ENCODE data around the gene SERPINB2.
A peak's percentile ranks its signal among the peaks of the same experiment; 100 is the strongest.

Gene SERPINB2

GRCh38 chr18:63892566-63892965, 5.1 kb downstream of the SERPINB2 start:
- TF ChIP-seq CTCF (IDR thresholded peaks at IDR 0.05; ENCODE audit: low read depth, low read length), result no peak
- peak in 1 of 2 donors; percentile 5 for DNase-seq (ENCODE audit: low read depth in 2 of 2)

GRCh38 chr18:63894106-63894772, 6.7 kb downstream of the SERPINB2 start:
- no peak for TF ChIP-seq CTCF (IDR thresholded peaks at IDR 0.05; ENCODE audit: low read depth, low read length)
- no peak overlapping the region for H3K4me3 ChIP-seq (replicated peaks in 1 of 2; ENCODE audit: low read depth in 2 of 2, low read length in 2 of 2)
- DNase-seq (ENCODE audit: low read depth in 2 of 2), result no peak

More at GRCh38 chr18:63892566-63892965, 5.1 kb downstream of the SERPINB2 start:
- H3K4me3 ChIP-seq (replicated peaks in 1 of 2; ENCODE audit: low read depth in 2 of 2, low read length in 2 of 2), result no peak overlapping the region

- DNase-seq (ENCODE audit: low read depth in 2 of 2), result no peak
- TF ChIP-seq CTCF (IDR thresholded peaks at IDR 0.05; ENCODE audit: low read depth, low read length), result no peak
- no peak overlapping the region for H3K4me3 ChIP-seq (replicated peaks in 1 of 2; ENCODE audit: low read depth in 2 of 2, low read length in 2 of 2)
Measured at GRCh38 chr18:63895190-63895589, 7.7 kb downstream of the SERPINB2 start.

GRCh38 chr18:63897072-63897471, 9.6 kb downstream of the SERPINB2 start:
- TF ChIP-seq CTCF (IDR thresholded peaks at IDR 0.05; ENCODE audit: low read depth, low read length), result no peak
- H3K4me3 ChIP-seq (replicated peaks in 1 of 2; ENCODE audit: low read depth in 2 of 2, low read length in 2 of 2), result no peak overlapping the region
- DNase-seq (ENCODE audit: low read depth in 2 of 2), result peak in 1 of 2 donors; percentile 53

GRCh38 chr18:63899206-63899605, 11.7 kb downstream of the SERPINB2 start:
- no peak for DNase-seq (ENCODE audit: low read depth in 2 of 2)
- TF ChIP-seq CTCF (IDR thresholded peaks at IDR 0.05; ENCODE audit: low read depth, low read length), result no peak

GRCh38 chr18:63903851-63904570, 16.5 kb downstream of the SERPINB2 start:
- no peak for TF ChIP-seq CTCF (IDR thresholded peaks at IDR 0.05; ENCODE audit: low read depth, low read length)
- H3K4me3 ChIP-seq (replicated peaks in 1 of 2; ENCODE audit: low read depth in 2 of 2, low read length in 2 of 2), result no peak overlapping the region
- DNase-seq (ENCODE audit: low read depth in 2 of 2), result no peak

More at GRCh38 chr18:63899206-63899605, 11.7 kb downstream of the SERPINB2 start:
- H3K4me3 ChIP-seq (replicated peaks in 1 of 2; ENCODE audit: low read depth in 2 of 2, low read length in 2 of 2), result no peak overlapping the region
